HG02981 (cell line): ENCODE measurements around the gene POU2AF2.
"Not testable (repeated sequence)": the region's sequence is repeated elsewhere in the genome, so short reads cannot be mapped to it uniquely, and the experiment has no call there.

ENCODE experiments used
- ATAC-seq: cut with Tn5 transposase; IDR thresholded peaks from one replicate; pipeline ENCODE4 v1.9.1; 2021; ENCODE audit warnings: mild to moderate bottlenecking, moderate library complexity; ENCODE audit not compliant: unreplicated experiment

Gene POU2AF2

GRCh38 chr11:111301004-111301841 is 55.7 kb downstream of the POU2AF2 start:
- no peak for ATAC-seq

GRCh38 chr11:111301842-111302118 is 56.3 kb downstream of the POU2AF2 start:
- no peak for ATAC-seq

GRCh38 chr11:111302298-111302697 is 56.8 kb downstream of the POU2AF2 start:
- ATAC-seq, result no peak

GRCh38 chr11:111303461-111303860 is 57.9 kb downstream of the POU2AF2 start:
- ATAC-seq, result no peak

GRCh38 chr11:111305162-111305802 is 59.8 kb downstream of the POU2AF2 start:
- ATAC-seq, result no peak

GRCh38 chr11:111305876-111306275 is 60.4 kb downstream of the POU2AF2 start:
- no peak for ATAC-seq

- ATAC-seq, result no peak
Measured at GRCh38 chr11:111306321-111306720, 60.8 kb downstream of the POU2AF2 start.

GRCh38 chr11:111307472-111308108 is 62.1 kb downstream of the POU2AF2 start:
- ATAC-seq, result no peak

GRCh38 chr11:111308140-111308539 is 62.6 kb downstream of the POU2AF2 start:
- no peak for ATAC-seq

- no peak for ATAC-seq
Measured at GRCh38 chr11:111309215-111309915, 63.8 kb downstream of the POU2AF2 start.

- ATAC-seq, result no peak
Measured at GRCh38 chr11:111310088-111310487, 64.6 kb downstream of the POU2AF2 start.

- no peak for ATAC-seq
Measured at GRCh38 chr11:111310723-111311122, 65.2 kb downstream of the POU2AF2 start.

GRCh38 chr11:111312076-111312475 is 66.6 kb downstream of the POU2AF2 start:
- no peak for ATAC-seq

- no peak for ATAC-seq
Measured at GRCh38 chr11:111319296-111319695, 73.8 kb downstream of the POU2AF2 start.

- ATAC-seq, result not testable (repeated sequence)
Measured at GRCh38 chr11:111320199-111320598, 74.7 kb downstream of the POU2AF2 start.

GRCh38 chr11:111320728-111321568 is 75.4 kb downstream of the POU2AF2 start:
- no peak for ATAC-seq

GRCh38 chr11:111322534-111322933 is 77.0 kb downstream of the POU2AF2 start:
- no peak for ATAC-seq

- no peak for ATAC-seq
Measured at GRCh38 chr11:111324277-111324720, 78.8 kb downstream of the POU2AF2 start.

GRCh38 chr11:111325259-111325658 is 79.7 kb downstream of the POU2AF2 start:
- no peak for ATAC-seq

- no peak for ATAC-seq
Measured at GRCh38 chr11:111326824-111327223, 81.3 kb downstream of the POU2AF2 start.
